GM21423 (cell line): ENCODE measurements around the gene STK24.

Experiments used
- ATAC-seq: cut with Tn5 transposase; IDR thresholded peaks from one replicate; pipeline ENCODE4 v1.9.1; 2021; ENCODE audit warnings: mild to moderate bottlenecking, moderate library complexity; ENCODE audit not compliant: unreplicated experiment

The STK24 gene

GRCh38 chr13:98535501-98536354 lies 41.2 kb downstream of the STK24 start:
- no peak for ATAC-seq

GRCh38 chr13:98534821-98535220 lies 42.1 kb downstream of the STK24 start:
- ATAC-seq, result no peak

- ATAC-seq, result no peak
Observed at GRCh38 chr13:98533912-98534311, 43.0 kb downstream of the STK24 start.

- no peak for ATAC-seq
Observed at GRCh38 chr13:98532254-98532653, 44.7 kb downstream of the STK24 start.

GRCh38 chr13:98530217-98530616 lies 46.7 kb downstream of the STK24 start:
- no peak for ATAC-seq

- no peak for ATAC-seq
Observed at GRCh38 chr13:98529171-98529570, 47.7 kb downstream of the STK24 start.

- no peak for ATAC-seq
Observed at GRCh38 chr13:98528663-98529064, 48.2 kb downstream of the STK24 start.

GRCh38 chr13:98527526-98527925 lies 49.4 kb downstream of the STK24 start:
- ATAC-seq, result no peak

GRCh38 chr13:98526182-98526512 lies 50.8 kb downstream of the STK24 start:
- no peak for ATAC-seq

- ATAC-seq, result no peak
Observed at GRCh38 chr13:98525456-98526181, 51.3 kb downstream of the STK24 start.

GRCh38 chr13:98524793-98525192 lies 52.1 kb downstream of the STK24 start:
- ATAC-seq, result no peak

GRCh38 chr13:98524391-98524790 lies 52.5 kb downstream of the STK24 start:
- ATAC-seq, result no peak

GRCh38 chr13:98523455-98524102 lies 53.3 kb downstream of the STK24 start:
- peak; percentile 47 for ATAC-seq

- ATAC-seq, result no peak
Observed at GRCh38 chr13:98522371-98522770, 54.5 kb downstream of the STK24 start.

- ATAC-seq, result no peak
Observed at GRCh38 chr13:98521461-98522247, 55.3 kb downstream of the STK24 start.

GRCh38 chr13:98520674-98521449 lies 56.0 kb downstream of the STK24 start:
- no peak for ATAC-seq

- ATAC-seq, result no peak
Observed at GRCh38 chr13:98519976-98520375, 56.9 kb downstream of the STK24 start.

- ATAC-seq, result peak; percentile 38
Observed at GRCh38 chr13:98517576-98518310, 59.2 kb downstream of the STK24 start.

GRCh38 chr13:98515818-98516465 lies 61.0 kb downstream of the STK24 start:
- ATAC-seq, result peak; percentile 29
